PC-9 (cell line): Measurements from ENCODE around the gene KCNQ5. TPM values are rescaled to one million over a fixed set of nuclear protein-coding genes. Genes with fewer than 3 reads are reported as not detected.

ENCODE experiments used
- BruUV-seq: library from RNA; stranded (reverse); fragments of 400-500 nt; replicated peaks from 2 replicates; lab custom pipeline; 2021; lab: Mats Ljungman, UMichigan
- CTCF ChIA-PET: fragments of 300-600 bp; sonication (Branson Sonifier 250); formaldehyde crosslinking; loops from one replicate; lab custom pipeline; 2022; ENCODE audit warnings: antibody characterized with exemption; lab: Charles Lee
- POLR2A ChIA-PET: fragments of 300-600 bp; sonication (Branson Sonifier 250); formaldehyde crosslinking; loops from one replicate; lab custom pipeline; 2022; ENCODE audit warnings: antibody characterized with exemption; ENCODE audit not compliant: unreplicated experiment; lab: Charles Lee
- DNase-seq, 2 experiments: peaks; one replicate each; pipeline versions ENCODE4 v3.0.0 to v3.0.0-alpha.2; 2015 to 2022; ENCODE audit warnings: mixed read lengths in 1 of 2
- H2AFZ ChIP-seq: fragments of 200-600 bp; sonication (generic); 2 replicates; pipeline ENCODE4 v1.8.1; 2017; ENCODE audit warnings: antibody characterized with exemption
- H3F3A ChIP-seq: fragments of 200-600 bp; sonication (generic); 2 replicates; pipeline ENCODE4 v1.8.1; 2017; ENCODE audit warnings: antibody characterized with exemption, mild to moderate bottlenecking, low read depth; ENCODE audit not compliant: insufficient read depth
- H3K27ac ChIP-seq: fragments of 200-600 bp; sonication (generic); 2 replicates; pipeline ENCODE4 v1.6.1; 2016; ENCODE audit warnings: mixed run types
- H3K27me3 ChIP-seq: fragments of 200-600 bp; sonication (generic); 2 replicates; pipeline ENCODE4 v1.6.1; 2016; ENCODE audit warnings: low read depth, mixed run types; ENCODE audit not compliant: insufficient read depth
- H3K36me3 ChIP-seq: fragments of 200-600 bp; sonication (generic); 2 replicates; pipeline ENCODE4 v1.6.1; 2016; ENCODE audit warnings: low read depth, mixed run types
- H3K4me1 ChIP-seq: fragments of 200-600 bp; sonication (generic); replicated peaks from 2 replicates; pipeline ENCODE4 v1.6.1; 2016; ENCODE audit warnings: mixed run types; ENCODE audit not compliant: insufficient read depth
- H3K4me2 ChIP-seq: fragments of 200-600 bp; sonication (generic); 2 replicates; pipeline ENCODE4 v1.6.1; 2017; ENCODE audit warnings: mixed run types
- H3K4me3 ChIP-seq: fragments of 200-600 bp; sonication (generic); 2 replicates; pipeline ENCODE4 v1.6.1; 2016; ENCODE audit warnings: mixed run types
- H3K79me2 ChIP-seq: fragments of 200-600 bp; sonication (generic); 2 replicates; pipeline ENCODE4 v1.6.1; 2017; ENCODE audit warnings: low read depth, mixed run types
- H3K9me2 ChIP-seq: fragments of 200-600 bp; sonication (generic); 2 replicates; pipeline ENCODE4 v1.8.1; 2017; ENCODE audit warnings: mild to moderate bottlenecking; ENCODE audit not compliant: insufficient read depth
- H3K9me3 ChIP-seq: fragments of 200-600 bp; sonication (generic); 2 replicates; pipeline ENCODE4 v1.8.1; 2016; ENCODE audit warnings: low read depth; ENCODE audit not compliant: insufficient read depth
- H4K20me1 ChIP-seq: fragments of 200-600 bp; sonication (generic); 2 replicates; pipeline ENCODE4 v1.8.1; 2017; ENCODE audit not compliant: insufficient read depth
- CTCF ChIP-seq: fragments of 200-600 bp; sonication (generic); conservative IDR thresholded peaks from 2 replicates; pipeline ENCODE4 v1.6.1; 2017; ENCODE audit warnings: mixed run types, antibody characterized with exemption, mild to moderate bottlenecking, moderate library complexity
- EZH2 ChIP-seq: fragments of 200-600 bp; sonication (generic); IDR thresholded peaks from 2 replicates; pipeline ENCODE4 v1.8.0; 2017; ENCODE audit warnings: antibody characterized with exemption, low read depth
- intact Hi-C: fragments of 100-400 bp; cut with micrococcal nuclease; formaldehyde crosslinking; loops from one replicate; pipeline ENCODE4 v1.10.0; 2022; ENCODE audit not compliant: unreplicated experiment
- total RNA-seq: library from RNA; stranded (reverse); gene quantifications from 2 replicates; pipeline ENCODE4 v1.2.3, GENCODE V29; 2021

Gene KCNQ5
- total RNA-seq, 1 experiment from 2014 or later: 0.20 TPM

DNA sequence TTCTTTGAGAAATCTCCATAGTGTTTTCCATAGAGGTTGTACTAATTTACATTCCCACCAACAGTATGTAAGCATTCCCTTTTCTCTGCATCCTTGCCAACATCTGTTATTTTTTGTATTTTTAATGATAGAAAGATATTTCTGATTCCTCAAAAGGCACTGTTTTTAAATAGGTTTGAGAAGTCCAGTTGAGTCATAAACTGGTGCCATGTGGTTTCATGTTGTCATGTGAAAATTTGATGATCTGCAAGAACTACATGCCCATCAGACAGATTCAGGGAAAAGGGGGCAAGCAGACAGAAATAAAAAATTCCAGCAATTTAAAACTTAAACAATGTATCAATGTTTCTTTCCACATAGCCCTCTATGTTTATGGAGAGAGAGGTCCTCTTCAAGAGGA, 227.5 kb downstream of the KCNQ5 start:
- CTCF ChIA-PET: no interaction called here
- Histone ChIP-seq H3K9me3 (no peaks in the 10 kb centered on the region; the same call in 1 of the 2 replicates), H3K27me3 (no peaks in the 10 kb centered on the region), H2AFZ (no peak overlapping the region), H3K27ac (no peak overlapping the region), H3K4me3 (no peak overlapping the region), H4K20me1 (no peaks in the 10 kb centered on the region), H3F3A (no peaks in the 10 kb centered on the region), H3K4me2 (no peak overlapping the region), H3K36me3 (no peaks in the 10 kb centered on the region), H3K4me1 (no peaks in the 10 kb centered on the region), H3K79me2 (no peaks in the 10 kb centered on the region), H3K9me2 (no peaks in the 10 kb centered on the region)
- POLR2A ChIA-PET: no interaction called here
- no TSS peak for BruUV-seq
- intact Hi-C loops: no loop called here
- DNase-seq: no peak
- no peak for TF ChIP-seq CTCF

- Histone ChIP-seq H3K27ac (no peak overlapping the region), H3K36me3 (no peaks in the 10 kb centered on the region), H3K79me2 (no peaks in the 10 kb centered on the region), H4K20me1 (no peaks in the 10 kb centered on the region), H2AFZ (no peak overlapping the region), H3K4me2 (no peak overlapping the region), H3K9me3 (no peaks in the 10 kb centered on the region; the same call in 1 of the 2 replicates), H3F3A (no peaks in the 10 kb centered on the region), H3K27me3 (no peaks in the 10 kb centered on the region), H3K4me3 (no peak overlapping the region), H3K9me2 (no peaks in the 10 kb centered on the region), H3K4me1 (no peaks in the 10 kb centered on the region)
- ChIA-PET POLR2A (no interaction called here), CTCF (no interaction called here)
- DNase-seq: no peak
- no peak for TF ChIP-seq EZH2
- no peak for TF ChIP-seq CTCF
- intact Hi-C loops: no loop called here
- no TSS peak for BruUV-seq
Measured at GRCh38 chr6:72850040-72850439, 228.2 kb downstream of the KCNQ5 start.

GRCh38 chr6:72850469-72850868, 228.6 kb downstream of the KCNQ5 start:
- H3F3A ChIP-seq: no peaks in the 10 kb centered on the region
- TF ChIP-seq EZH2 (no peak), CTCF (no peak)
- H3K4me2 ChIP-seq: no peak overlapping the region
- no peaks in the 10 kb centered on the region for H3K36me3 ChIP-seq
- CTCF ChIA-PET: interaction anchor here (0.5 kb wide), 1 partner anchor 456 kb away, joined by 19 read pairs; no protein-coding TSS in a partner anchor
- DNase-seq: no peak
- intact Hi-C loops: no loop called here
- POLR2A ChIA-PET: interaction anchor here (0.7 kb wide), 1 partner anchor 771 kb away, joined by 5 read pairs; no protein-coding TSS in a partner anchor
- H3K79me2 ChIP-seq: no peaks in the 10 kb centered on the region
- no peaks in the 10 kb centered on the region for H3K4me1 ChIP-seq
- H3K9me2 ChIP-seq: no peaks in the 10 kb centered on the region
- H3K27ac ChIP-seq: no peak overlapping the region
- H4K20me1 ChIP-seq: no peaks in the 10 kb centered on the region
- no peaks in the 10 kb centered on the region for H3K27me3 ChIP-seq
- BruUV-seq: no TSS peak
- no peaks in the 10 kb centered on the region; the same call in 1 of the 2 replicates for H3K9me3 ChIP-seq
- H3K4me3 ChIP-seq: no peak overlapping the region
- no peak overlapping the region for H2AFZ ChIP-seq
